Mucosa of gallbladder (tissue), 1 donor: ENCODE data around the gene PDX1. TPM values are rescaled to one million over a fixed set of nuclear protein-coding genes. Genes with fewer than 3 reads are reported as not detected.

Source experiments
- DNase-seq: peaks from one replicate; pipeline ENCODE4 v3.0.0-alpha.2; 2020; ENCODE audit warnings: low spot score
- total RNA-seq: library from RNA; stranded (reverse); gene quantifications from one replicate; pipeline ENCODE4 v1.2.1, GENCODE V29; 2021
- donor health status: DM: no; HTN: no; CAD: no.

Gene PDX1
- total RNA-seq, 1 donor from 2014 or later: 18.4 TPM

DNA sequence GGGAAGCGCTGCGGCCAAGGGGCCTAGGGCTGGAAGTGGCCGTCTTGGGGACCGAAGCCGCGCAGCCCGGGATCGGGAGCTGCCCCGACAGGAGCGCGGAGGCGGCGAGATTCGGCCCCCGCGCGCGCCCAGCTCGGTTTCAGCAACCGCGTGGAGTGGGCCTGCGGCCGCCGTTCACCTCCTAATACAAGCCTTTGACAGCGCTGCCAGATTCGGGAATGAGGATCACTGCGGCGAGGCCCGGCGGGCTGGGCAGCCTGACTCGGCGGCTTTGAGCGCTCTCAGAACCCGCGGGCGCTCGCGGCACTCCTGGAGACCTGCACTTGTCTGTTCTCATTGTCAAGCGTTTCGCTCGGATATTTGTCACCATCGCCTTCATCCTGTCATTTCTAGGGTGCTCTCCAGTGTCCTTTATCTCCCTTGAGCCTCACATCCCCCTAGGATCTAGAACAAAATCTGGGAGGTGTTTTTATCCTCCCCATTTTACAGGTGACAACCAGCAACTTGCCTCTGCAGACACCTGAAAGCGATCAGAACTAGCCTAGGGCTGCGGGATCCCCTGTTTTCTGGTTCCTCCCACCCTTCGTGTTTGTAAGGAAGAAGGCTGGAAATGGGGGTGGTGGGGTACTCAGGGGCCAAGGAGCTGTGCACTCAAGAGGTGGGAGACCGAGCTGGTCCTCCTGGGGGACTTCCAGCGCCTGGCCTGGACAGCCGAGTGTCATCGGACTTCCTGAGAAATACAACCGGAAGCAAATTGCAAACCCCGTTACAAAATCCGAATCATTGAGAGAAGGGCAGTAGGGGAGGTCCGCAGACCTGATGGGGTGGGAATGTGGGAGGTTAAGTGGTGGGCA lies 50.8 kb downstream of the PDX1 start:
- no peak for DNase-seq

DNA sequence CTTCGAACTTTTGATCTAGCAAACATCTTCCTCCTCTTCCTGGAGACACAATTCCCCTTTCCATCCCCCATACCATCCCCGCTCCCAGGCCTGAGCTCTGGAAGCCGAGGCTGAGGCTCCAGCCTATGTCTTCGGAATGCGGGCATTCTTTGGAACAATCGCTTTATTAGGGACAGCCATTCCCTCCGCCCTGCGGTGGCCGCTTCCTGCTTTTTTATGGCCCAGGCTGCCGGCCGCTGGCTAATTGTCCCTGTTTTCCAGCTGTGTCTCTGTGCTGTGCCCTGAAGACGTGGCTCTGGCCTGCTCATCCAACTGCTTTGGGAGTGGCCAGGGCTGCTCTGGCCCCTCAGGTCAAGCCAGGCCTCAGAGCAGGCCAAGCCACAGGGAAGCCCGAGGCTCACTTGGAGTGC lies 51.4 kb downstream of the PDX1 start:
- no peak for DNase-seq

DNA sequence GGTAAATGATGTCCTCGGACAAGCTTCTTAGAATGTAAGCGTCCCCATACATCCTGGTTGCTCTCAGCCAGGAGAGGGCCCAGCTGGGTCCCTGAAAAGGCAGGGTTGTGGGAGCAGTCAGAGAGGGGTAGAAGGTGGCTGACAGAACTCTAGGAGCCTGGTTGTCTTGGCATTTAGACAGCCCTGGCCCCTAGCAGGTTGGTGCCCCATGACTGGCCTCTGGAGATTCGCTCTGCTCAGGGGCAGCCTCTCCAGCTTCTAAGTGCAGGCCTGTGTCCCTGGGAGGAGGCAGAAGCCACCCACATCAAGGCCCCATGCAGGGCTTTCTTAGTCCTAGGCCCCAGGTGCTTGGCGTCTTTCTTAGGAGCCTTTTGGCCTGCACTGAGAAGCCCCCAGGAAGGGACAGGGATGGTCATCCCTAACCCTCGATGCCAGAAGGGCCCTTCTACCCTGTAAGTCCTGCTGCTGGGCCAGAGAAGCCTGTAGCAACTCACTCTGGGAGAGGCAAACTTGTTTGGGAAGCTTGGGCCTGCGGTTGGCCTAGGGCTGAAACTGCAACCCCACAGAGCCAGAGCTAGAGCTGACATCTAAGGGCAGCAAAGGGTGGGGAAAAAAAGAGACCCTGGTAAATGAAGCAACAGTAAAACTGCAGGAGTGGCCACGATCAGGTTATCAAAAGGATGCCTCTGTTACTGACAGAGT lies 52.1 kb downstream of the PDX1 start:
- no peak for DNase-seq

DNA sequence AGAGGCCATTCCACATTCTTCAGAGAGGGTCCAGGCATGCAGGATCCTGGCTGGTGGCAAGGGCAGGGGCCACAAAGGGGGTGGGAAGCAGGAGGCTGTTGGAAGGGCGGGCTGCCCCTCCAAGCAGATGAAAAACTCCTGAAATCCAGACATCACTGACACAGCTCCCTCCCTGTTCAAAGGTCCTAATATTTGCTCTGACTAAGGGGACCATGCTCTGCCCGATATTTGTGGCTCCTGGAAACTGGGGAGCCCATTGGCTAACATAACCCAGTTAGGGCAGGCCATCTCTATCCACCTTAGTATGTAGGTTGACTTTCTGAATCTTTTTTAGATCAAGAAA lies 52.6 kb downstream of the PDX1 start:
- no peak for DNase-seq

DNA sequence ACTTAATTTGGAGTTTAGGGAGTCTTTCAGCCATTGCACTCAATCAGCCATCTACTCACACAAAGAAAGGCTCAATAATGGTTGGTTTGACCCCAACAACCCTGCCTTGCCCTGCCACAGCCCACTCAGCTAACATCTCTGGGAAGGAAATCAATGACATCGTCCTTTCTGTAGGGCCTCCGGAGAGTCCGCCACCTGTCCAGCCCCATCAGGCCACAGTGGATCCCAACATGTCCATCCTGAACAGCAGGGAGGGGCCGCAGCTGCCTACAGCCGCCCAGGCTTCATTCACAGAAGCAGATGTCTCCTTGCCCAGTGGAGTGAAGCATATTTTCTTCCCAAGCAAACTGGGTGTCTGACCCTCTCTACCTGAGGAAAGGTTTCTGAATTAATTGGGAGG lies 53.5 kb downstream of the PDX1 start:
- DNase-seq: no peak

DNA sequence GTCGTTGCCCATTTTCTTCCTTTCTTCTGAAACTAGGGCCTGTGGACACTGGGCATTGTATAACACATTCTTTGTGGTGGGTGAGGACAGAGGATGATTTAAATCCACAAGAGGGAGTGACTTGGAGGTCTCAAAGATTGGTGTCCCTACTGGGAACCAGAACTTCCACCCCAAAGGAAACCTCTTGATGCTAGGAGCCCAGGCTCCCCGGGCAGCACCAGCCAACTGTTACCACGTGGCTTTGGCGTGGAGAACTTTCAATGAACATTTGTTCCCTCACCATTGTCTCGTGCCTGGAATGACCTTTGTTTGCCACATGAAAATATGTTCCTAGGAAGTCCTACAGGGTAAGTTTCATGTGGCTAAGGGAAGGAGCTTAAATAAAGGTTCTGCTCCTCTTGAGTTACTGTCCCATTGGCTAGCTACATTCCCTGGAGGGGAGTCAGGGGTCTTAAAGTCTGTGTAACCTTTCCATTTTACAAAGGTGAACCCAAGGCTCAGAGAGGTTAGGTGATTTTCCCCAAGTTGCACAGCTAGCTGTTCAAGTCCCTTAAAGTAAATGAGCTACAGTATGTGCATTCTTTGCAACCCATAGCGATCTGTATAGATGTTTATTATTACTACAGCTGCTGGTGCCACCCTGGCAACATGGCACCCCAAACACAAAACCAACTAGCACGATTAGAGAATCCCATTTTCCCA lies 54.3 kb downstream of the PDX1 start:
- DNase-seq: no peak

Other genes with a start within 250 kb of the PDX1 start
- gene GSX1, start 127.5 kb upstream of the PDX1 start, total RNA-seq: not detected
- 0.17 TPM for gene CDX2, start 49.3 kb downstream of the PDX1 start, total RNA-seq
- gene URAD, start 68.7 kb downstream of the PDX1 start, total RNA-seq: not detected
- 0.60 TPM for gene FLT3, start 180.6 kb downstream of the PDX1 start, total RNA-seq
- gene PAN3, start 218.5 kb downstream of the PDX1 start, total RNA-seq: 36.1 TPM